Esophagus muscularis mucosa (tissue), 3 donors: ENCODE measurements around the gene HOXB8.

Experiments
- POLR2AphosphoS5 ChIP-seq, 2 donors: sonication (generic); formaldehyde crosslinking; IDR thresholded peaks; one replicate each; pipeline ENCODE4 v1.6.1; 2017; ENCODE audit warnings: antibody characterized with exemption in 2 of 2
- TF ChIP-seq, protein P1 (sequence below), 3 experiments: fragments of 200-600 bp in 2 of 3; fragments of 450-650 bp in 1 of 3; sonication (generic) in 2 of 3; IDR thresholded peaks; one replicate each; pipeline ENCODE4 v1.5.1; 2017 to 2019; ENCODE audit warnings: antibody characterized with exemption in 3 of 3, mild to moderate bottlenecking in 2 of 3, moderate library complexity in 1 of 3

DNA sequence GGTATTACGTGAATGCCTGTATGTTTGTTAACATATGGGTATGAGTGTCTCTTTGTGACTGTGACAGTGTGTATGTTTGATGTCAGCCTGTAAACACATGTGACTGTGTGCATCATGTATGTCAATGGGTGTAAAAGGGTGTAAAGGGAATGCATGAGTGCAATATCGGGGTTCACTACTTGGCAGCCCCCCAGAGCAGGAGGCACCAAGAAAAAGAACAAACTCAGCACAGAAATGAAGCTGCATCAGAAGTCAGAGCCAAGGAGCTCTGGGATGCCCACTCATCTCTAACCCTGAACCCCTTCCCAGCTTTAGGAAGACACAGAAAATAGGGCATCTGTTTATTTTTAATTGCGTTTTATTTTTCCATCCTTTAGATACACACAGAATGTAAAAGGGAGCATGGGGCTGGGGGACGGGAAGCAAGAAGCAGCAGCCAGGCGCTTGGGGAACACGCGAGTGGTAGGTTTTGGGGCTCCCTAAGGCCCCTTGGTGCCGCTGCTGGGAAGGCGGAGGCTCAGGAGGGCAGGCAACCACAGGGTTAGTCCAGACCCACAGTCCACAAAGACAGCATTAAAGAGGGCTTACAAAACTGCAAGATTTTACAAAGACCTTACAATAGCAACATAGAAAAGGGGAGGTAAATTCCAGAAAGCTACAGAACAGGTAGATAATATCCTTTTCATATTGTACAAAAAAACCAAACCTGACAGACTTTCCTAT is 8.0 kb downstream of the HOXB8 start:
- TF ChIP-seq, protein P1, sequence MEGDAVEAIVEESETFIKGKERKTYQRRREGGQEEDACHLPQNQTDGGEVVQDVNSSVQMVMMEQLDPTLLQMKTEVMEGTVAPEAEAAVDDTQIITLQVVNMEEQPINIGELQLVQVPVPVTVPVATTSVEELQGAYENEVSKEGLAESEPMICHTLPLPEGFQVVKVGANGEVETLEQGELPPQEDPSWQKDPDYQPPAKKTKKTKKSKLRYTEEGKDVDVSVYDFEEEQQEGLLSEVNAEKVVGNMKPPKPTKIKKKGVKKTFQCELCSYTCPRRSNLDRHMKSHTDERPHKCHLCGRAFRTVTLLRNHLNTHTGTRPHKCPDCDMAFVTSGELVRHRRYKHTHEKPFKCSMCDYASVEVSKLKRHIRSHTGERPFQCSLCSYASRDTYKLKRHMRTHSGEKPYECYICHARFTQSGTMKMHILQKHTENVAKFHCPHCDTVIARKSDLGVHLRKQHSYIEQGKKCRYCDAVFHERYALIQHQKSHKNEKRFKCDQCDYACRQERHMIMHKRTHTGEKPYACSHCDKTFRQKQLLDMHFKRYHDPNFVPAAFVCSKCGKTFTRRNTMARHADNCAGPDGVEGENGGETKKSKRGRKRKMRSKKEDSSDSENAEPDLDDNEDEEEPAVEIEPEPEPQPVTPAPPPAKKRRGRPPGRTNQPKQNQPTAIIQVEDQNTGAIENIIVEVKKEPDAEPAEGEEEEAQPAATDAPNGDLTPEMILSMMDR (IDR thresholded peaks at IDR 0.05), result no peak
- TF ChIP-seq POLR2AphosphoS5 (IDR thresholded peaks at IDR 0.05), result no peak
